ENCODE measurements around the gene DDR2.
"Not testable (repeated sequence)": the region's sequence is repeated elsewhere in the genome, so short reads cannot be mapped to it uniquely, and the experiment has no call there.

DNA sequence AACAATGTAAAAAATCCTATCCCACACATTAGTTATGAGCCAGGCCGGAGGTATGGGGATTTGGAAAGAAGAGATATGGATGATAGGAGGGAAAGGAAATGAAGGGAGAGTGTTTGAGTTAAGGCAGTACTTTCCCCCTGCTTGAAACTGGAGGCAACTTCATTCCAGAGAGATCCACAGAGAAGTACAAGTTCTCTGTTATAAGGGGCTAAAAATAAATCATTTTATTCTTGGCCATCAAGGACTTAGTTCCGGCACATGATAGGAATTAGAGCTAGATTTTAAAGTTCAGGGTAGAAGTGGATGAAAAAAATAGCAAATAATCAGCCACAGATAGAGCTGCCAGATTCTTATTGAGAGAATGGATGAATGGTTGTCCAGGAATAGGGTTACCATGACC, 185.9 kb downstream of the DDR2 start:
- TF ChIP-seq, protein P1, sequence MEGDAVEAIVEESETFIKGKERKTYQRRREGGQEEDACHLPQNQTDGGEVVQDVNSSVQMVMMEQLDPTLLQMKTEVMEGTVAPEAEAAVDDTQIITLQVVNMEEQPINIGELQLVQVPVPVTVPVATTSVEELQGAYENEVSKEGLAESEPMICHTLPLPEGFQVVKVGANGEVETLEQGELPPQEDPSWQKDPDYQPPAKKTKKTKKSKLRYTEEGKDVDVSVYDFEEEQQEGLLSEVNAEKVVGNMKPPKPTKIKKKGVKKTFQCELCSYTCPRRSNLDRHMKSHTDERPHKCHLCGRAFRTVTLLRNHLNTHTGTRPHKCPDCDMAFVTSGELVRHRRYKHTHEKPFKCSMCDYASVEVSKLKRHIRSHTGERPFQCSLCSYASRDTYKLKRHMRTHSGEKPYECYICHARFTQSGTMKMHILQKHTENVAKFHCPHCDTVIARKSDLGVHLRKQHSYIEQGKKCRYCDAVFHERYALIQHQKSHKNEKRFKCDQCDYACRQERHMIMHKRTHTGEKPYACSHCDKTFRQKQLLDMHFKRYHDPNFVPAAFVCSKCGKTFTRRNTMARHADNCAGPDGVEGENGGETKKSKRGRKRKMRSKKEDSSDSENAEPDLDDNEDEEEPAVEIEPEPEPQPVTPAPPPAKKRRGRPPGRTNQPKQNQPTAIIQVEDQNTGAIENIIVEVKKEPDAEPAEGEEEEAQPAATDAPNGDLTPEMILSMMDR (IDR thresholded peaks at IDR 0.05) = not testable (repeated sequence)
- TF ChIP-seq POLR2A (IDR thresholded peaks at IDR 0.05) = not testable (repeated sequence)
